Neural crest cell (in vitro differentiated cells): ENCODE results near the gene PPP6R3. TPM values are rescaled to one million over a fixed set of nuclear protein-coding genes. Genes with fewer than 3 reads are reported as not detected.
A peak's percentile ranks its signal among the peaks of the same experiment; 100 is the strongest.

ENCODE experiments used
- DNase-seq: peaks from one replicate; pipeline ENCODE4 v3.0.0; 2021; ENCODE audit warnings: low read depth, mixed read lengths, low spot score
- H3K27ac Mint-ChIP-seq: one replicate; pipeline ENCODE4 v1.8.0; 2021; ENCODE audit warnings: mild to moderate bottlenecking, mixed read lengths; ENCODE audit not compliant: unreplicated experiment
- H3K27me3 Mint-ChIP-seq: 2 replicates; pipeline ENCODE4 v1.8.0; 2021; ENCODE audit warnings: low read depth, mild to moderate bottlenecking, mixed read lengths
- H3K36me3 Mint-ChIP-seq: 2 replicates; pipeline ENCODE4 v1.8.0; 2021; ENCODE audit warnings: low read depth, mild to moderate bottlenecking, mixed read lengths
- H3K4me1 Mint-ChIP-seq: 2 replicates; pipeline ENCODE4 v1.8.0; 2021; ENCODE audit warnings: mixed read lengths
- H3K4me3 Mint-ChIP-seq: one replicate; pipeline ENCODE4 v1.8.0; 2021; ENCODE audit warnings: mild to moderate bottlenecking, mixed read lengths
- H3K9me3 Mint-ChIP-seq: 2 replicates; pipeline ENCODE4 v1.8.0; 2021; ENCODE audit warnings: mixed read lengths
- CTCF ChIP-seq: fragments of 200-600 bp; sonication (generic); conservative IDR thresholded peaks from 2 replicates; pipeline ENCODE4 v1.5.0; 2021; ENCODE audit warnings: antibody characterized with exemption, mild to moderate bottlenecking
- total RNA-seq: library from RNA; stranded (reverse); gene quantifications from 2 replicates; pipeline ENCODE4 v1.2.1, GENCODE V29; 2021

Gene PPP6R3
- total RNA-seq, 1 donor from 2014 or later = 111 TPM

DNA sequence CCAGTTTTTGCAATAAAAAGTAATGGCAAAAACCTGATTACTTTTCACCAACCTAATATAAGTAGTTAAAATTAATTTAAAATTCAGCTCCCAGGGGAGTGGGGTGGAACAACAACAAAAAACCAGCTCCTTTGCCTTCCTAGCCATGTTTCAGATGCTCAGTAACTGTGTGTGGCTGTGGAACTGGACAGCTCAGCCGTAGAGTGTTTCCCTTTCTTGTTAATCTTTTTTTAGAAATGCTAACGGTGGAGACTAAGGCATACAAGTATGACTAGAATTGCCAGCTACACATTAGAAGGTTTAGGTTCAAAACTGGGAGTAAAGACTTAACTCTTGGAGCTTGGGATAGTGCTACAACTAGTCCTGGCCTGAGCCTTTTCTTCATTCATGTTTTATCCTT is 45.0 kb downstream of the PPP6R3 start:
- Mint-ChIP-seq H3K36me3 (no peaks in the 10 kb centered on the region), H3K27ac (peak overlapping the region; percentile 15), H3K4me1 (peaks cover 38% of the 10 kb centered on the region), H3K9me3 (no peaks in the 10 kb centered on the region), H3K4me3 (no peak overlapping the region), H3K27me3 (no peaks in the 10 kb centered on the region)
- DNase-seq = no peak
- no peak for TF ChIP-seq CTCF

- Mint-ChIP-seq H3K36me3 (peaks cover 1% of the 10 kb centered on the region), H3K27ac (no peak overlapping the region), H3K4me3 (no peak overlapping the region), H3K27me3 (no peaks in the 10 kb centered on the region), H3K9me3 (no peaks in the 10 kb centered on the region), H3K4me1 (peaks cover 29% of the 10 kb centered on the region)
- no peak for DNase-seq
- no peak for TF ChIP-seq CTCF
Measured at GRCh38 chr11:68506908-68507307, 46.4 kb downstream of the PPP6R3 start.

DNA sequence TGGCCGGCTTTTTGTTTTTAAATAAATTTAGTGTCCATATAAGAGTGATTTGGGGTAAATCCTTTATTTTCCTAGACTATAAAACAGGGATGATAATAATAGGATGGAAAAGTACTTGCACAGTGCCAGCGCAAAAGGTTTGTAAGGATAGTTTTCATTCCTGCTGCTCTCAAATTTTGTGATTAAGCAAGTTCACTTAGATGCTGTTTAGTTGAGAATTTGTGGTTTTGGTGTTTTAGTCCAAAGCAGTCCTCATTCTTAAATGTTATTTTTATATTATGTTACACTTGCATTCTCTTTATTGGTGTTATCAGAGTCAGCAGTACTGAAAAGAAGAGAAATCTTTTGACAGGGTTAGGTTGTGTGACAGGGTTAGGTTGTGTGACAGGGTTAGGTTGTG is 47.9 kb downstream of the PPP6R3 start:
- Mint-ChIP-seq H3K36me3 (peaks cover 5% of the 10 kb centered on the region), H3K9me3 (no peaks in the 10 kb centered on the region), H3K27ac (no peak overlapping the region), H3K4me3 (no peak overlapping the region), H3K27me3 (no peaks in the 10 kb centered on the region), H3K4me1 (peaks cover 21% of the 10 kb centered on the region)
- no peak for DNase-seq
- no peak for TF ChIP-seq CTCF

GRCh38 chr11:68509066-68509465 is 48.5 kb downstream of the PPP6R3 start:
- Mint-ChIP-seq H3K4me3 (no peak overlapping the region), H3K36me3 (peaks cover 7% of the 10 kb centered on the region), H3K27me3 (no peaks in the 10 kb centered on the region), H3K27ac (no peak overlapping the region), H3K9me3 (no peaks in the 10 kb centered on the region), H3K4me1 (peaks cover 19% of the 10 kb centered on the region)
- DNase-seq = no peak
- no peak for TF ChIP-seq CTCF

- Mint-ChIP-seq H3K9me3 (peaks cover 2% of the 10 kb centered on the region), H3K27ac (no peak overlapping the region)
Measured at GRCh38 chr11:68513930-68514487, 53.5 kb downstream of the PPP6R3 start.

More at GRCh38 chr11:68513930-68514487, 53.5 kb downstream of the PPP6R3 start:
- no peak overlapping the region for H3K4me3 Mint-ChIP-seq
- no peaks in the 10 kb centered on the region for H3K27me3 Mint-ChIP-seq
- no peak for TF ChIP-seq CTCF
- H3K36me3 Mint-ChIP-seq = peaks cover 32% of the 10 kb centered on the region
- no peak for DNase-seq
- peaks cover 25% of the 10 kb centered on the region for H3K4me1 Mint-ChIP-seq
